Stimulated activated CD8-positive, alpha-beta memory T cell treated with anti-CD3 and anti-CD28 coated beads, Interleukin-4, amount 100 ng/mL, for 1 hour (primary cell): ENCODE measurements around the gene ACBD4.

ENCODE experiments used
- DNase-seq, 2 donors: peaks; one replicate each; pipeline ENCODE4 v3.0.0-alpha.2; 2020; ENCODE audit warnings: low read depth in 2 of 2, low spot score in 1 of 2

ACBD4 gene

DNA sequence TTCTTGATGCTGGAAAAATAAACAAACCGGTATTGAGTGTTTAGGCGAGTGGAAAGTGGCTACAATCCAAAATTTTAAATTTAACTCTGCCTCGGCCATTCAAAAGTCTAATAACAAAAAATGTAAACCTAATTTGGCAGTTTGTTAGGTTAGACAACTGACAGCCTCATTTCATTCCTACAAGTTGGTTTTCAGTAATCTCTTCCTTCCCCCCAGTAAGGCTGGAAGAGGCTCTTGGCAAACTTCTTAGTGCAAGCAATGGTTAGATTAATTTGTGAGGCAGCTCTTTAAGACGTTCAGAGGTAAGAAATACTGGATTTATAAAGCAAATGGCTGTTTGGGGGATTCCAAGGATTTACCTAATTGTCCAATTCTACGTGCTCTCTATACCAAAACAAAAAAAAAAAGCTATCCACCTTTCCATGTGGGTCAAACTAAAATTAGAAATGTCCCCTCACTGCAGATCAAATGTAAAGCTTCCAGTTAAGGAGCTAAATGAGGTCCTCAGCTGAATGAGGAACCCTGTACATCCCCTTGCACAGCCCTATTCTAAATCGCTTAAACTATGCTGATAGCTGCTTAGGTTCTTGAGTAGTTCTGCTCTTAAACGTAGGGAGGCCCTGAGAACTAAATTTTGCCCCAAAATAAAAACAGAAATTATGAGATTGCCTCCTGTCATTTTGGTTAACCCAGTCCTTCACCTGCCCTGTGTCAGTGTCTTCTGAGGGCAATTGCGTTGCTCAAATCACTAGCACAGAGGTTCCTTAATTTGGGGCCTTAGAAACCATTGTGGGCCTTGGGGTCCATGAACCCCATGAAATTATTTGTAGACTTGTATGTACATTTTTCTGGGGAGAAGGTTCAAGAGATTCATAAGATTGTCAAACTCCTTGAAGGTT lies 15.7 kb downstream of the ACBD4 start:
- no peak for DNase-seq

DNA sequence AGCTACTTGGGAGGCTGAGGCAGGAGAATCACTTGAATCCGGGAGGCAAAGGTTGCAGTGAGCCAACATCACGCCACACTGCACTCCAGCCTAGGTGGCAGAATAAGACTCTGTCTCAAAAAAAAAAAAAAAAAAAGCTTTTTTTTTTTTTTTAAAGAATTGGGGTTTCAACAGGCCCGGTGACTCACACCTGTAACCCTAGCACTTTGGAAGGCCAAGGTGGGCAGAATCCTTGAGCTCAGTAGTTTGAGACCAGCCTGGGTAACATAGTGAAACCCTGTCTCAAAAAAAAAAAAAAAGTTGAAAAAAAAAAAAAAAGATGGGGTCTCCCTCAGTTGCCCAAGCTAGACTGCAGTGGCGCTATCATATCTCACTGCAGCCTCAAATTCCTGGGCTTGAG lies 19.5 kb downstream of the ACBD4 start:
- no peak for DNase-seq

DNA sequence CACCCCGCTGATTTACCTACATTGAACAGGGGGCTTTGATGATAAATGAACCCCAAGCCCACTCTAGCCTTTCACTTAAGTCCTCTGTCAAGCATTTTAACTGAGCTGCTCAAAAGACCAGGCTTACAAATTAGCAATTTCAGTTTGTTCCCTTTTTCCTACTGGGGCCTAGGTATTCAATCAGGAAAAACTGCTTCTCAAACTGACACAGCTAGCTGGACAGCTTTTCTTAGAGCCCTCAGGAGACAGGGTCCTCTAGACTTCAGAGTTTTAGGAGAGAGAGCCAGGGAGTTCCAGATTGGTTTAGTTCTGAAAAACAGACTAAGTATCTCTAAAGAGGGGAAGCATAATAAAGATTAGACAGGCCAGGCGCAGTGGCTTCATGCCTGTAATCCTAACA lies 20.0 kb downstream of the ACBD4 start:
- no peak for DNase-seq

DNA sequence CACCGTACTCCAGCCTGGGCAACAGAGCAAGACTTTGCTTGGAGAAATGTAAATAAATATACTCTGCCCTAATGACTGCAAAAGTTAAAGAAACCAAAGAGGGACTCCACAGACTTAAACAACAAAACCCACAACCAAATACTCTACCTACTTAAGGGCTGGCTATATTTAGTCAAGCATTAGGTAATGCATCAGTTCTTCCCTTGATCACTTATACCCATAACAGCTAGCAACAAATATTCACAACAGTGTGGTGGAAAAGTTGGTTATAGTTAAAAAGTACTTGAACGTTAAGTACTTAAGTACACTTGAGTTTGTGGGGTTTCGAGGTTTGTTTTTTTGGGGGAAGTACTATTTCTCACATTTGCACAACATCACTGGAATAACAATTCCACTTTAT lies 20.8 kb downstream of the ACBD4 start:
- no peak for DNase-seq

DNA sequence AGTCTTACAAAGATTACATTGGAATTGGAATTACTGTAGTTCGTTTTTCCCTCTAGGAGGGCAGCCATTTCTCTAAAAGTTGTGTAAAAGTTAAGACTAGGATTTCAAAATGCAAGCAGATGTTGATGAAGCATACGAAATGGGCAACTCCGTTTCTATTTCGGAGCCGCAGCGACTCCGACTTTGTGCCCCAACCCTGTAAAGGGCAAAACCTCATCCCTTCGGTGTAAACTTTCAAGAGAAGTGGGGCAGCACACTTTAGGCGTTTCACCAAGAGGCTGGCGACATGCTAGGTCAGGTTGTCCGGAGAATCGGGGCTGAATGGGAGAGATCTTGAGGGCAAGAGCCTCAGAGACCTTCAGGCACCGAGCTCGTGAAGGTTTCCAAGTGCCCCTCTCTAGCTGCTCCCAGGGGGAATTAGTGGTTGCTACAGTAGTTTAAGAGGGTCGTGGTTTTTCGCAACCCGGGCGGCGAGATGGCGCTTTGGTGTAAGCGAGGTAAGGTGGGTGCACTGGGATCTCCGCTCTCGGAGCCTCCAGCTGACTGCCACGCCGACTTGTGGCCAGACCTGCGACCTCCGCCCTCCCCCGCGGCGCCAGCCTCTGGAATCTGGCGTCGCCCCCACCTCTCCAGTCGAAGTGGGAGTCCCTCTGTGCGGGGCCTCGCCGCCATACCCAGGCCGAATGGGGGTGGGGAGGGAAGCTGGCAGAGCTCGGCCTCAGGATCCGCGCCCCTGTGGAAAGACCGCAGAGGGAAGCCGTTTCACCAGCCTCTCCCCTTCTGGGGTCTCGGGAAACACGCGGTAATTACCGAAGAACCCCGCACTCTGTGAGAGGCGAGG lies 25.2 kb downstream of the ACBD4 start:
- peak in 1 of 2 donors; percentile 37 for DNase-seq

DNA sequence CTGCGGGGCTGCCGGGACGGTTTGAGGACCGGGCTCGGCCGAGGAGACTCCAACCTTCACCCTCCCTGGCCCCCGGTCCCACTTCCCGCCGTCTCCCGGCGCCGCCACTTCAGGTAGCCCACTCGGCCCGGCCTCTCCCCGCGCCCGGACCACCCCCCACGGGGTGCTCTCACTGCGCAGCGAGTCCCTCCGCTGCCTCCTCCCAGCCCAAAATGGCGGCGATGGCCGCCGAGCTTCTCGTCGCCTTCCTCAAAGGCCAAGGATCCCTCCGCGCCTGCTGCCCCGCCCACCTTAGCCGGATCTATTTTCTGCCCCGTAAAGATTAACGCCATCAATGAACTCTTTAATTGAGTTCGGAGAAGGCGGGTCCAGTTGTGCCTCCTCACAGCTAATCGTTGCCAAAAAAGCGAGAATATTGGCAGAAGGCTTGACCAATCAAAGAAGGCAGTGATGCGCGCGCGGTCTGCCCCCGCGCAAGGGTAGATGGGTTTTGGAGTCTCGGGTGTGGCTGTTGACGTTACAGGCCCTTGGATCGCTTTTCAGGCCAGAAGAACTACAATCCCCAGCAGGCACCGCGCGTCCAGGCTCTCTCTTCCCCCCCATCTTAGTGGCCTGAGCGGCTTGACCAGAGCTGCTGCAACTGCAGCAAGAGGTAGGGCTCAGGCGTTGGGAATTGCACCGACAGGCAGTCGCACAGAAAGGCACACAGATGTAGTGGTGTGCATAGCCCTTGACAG lies 26.0 kb downstream of the ACBD4 start, which contains the start of gene HEXIM2:
Gene HEXIM2 (plus strand): TSS at position 588 of the 737 bp plus-strand sequence. CDS start 919 bp downstream, outside the sequence.
- peak; percentile 91 to 95 for DNase-seq

DNA sequence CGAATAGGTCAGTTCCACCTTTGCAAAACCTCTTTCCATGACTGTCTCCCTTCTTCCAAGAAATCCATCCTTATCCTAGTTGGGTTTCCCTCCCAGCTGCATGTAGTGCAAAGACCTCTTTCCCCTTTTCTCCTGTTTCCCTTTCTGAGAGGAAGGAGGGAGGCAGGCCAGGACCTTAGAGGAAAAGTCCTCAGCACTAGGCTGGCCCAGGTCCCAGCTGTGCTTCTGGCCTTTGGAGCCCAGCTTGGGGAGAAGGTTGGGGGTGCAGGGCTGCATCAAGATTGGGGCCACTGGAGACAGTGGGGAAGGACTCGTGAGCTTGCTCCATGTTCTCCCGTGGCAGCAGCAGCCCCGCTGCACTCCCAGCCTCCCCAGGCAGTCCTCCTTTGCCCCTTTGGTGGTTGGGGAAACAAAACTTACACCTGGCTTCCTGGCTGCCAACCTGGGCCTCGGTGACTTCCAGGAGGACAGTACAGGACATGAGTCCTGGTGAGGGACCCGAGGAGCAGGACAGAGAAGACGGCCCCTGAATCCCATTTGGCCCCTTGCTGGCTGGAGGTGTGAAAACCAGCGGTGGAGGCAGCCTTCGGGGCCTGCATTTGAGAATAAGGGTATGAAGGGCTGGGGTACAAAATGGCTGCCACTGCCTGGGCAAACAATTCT lies 26.7 kb downstream of the ACBD4 start:
- DNase-seq: no peak

DNA sequence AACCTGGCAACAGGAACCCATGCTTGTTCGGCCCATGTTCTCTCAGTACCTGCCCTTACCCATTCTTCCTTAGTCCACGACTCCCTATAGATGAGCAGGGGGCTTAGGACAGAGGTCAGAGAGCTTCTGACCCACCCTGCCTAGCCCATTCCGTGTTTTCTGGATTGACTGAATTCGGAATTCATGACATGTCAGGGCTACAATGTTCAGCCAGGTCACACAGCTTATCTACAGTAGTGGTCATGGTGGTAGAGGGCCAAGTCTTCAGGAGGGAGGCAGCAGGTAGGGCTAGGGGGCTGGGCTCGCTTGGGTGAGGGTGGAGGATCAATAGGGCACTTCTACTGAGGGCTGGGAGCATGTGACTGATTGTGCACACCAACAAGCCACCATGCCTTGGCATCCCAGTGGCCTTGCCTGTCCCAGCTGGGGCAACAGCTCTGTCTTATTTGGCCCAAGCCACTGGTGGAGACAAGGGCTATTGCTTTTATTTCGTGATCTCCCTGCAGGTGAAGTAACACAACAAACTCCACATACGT lies 29.3 kb downstream of the ACBD4 start:
- no peak for DNase-seq

DNA sequence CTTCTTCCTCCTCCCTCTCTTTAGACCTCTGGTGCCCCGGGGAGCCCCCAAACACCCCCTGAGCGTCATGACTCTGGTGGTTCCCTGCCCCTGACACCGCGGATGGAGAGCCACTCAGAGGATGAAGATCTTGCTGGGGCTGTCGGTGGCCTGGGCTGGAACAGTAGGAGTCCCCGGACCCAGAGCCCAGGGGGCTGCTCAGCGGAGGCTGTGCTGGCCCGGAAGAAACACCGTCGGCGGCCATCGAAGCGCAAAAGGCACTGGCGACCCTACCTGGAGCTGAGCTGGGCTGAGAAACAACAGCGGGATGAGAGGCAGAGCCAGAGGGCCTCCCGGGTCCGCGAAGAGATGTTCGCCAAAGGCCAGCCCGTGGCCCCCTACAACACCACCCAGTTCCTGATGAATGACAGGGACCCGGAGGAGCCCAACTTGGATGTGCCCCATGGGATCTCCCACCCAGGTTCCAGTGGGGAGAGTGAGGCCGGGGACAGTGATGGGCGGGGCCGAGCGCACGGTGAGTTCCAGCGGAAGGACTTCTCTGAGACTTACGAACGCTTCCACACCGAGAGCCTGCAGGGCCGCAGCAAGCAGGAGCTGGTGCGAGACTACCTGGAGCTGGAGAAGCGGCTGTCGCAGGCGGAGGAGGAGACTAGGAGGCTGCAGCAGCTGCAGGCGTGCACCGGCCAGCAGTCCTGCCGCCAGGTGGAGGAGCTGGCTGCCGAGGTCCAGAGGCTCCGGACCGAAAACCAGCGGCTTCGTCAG lies 33.7 kb downstream of the ACBD4 start:
- DNase-seq: no peak

DNA sequence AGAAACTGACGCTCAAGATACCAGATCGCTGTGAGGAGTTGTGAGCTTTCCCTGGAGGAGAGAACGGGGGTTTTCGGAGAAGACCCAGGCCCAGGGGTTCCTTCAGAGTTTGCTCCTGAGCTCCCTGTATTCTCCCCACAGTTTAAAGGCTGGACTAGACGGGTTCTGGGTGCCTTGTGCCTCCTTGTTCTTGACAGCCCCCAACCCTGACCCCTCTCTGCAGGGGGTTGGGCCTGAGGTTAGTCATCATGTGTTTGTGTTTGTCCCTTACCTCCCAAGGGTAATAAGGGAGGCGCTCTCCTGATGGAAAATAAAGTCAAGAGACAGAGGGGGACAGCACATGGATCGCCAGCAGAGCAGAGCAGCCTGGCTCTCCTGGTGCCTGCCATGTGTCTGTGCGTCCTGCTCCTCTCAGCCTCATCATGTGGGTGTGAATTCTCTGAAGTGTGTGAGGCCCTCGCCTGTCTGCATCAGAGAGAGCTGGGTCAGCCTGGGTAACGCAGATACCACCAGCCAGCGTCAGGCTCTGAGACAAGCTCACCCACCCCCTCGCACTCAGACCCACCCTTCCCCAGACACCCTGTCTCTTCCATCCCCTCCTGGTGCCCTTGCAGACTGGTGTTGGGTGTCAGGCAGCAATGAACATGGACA lies 34.9 kb downstream of the ACBD4 start:
- DNase-seq: no peak

DNA sequence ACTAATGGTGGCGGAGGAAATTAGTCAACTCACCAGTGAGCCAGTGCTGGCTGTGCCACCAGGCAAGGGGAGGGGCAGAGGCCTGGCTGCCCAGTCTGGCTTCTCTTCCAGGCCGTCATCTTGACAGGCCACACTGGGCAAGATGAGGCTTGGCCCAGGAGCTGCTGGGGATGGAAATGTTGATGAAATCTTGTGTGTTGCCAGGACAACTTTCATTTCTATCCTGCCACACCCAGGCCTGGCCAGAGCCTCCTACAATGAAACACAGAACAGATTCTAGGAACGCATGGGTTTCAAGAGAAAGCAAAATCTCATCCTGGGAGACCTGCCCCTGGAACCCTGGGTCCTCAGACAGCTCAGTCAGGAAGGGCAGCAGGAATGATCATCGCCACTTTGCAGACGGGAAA lies 35.4 kb downstream of the ACBD4 start:
- DNase-seq: no peak

DNA sequence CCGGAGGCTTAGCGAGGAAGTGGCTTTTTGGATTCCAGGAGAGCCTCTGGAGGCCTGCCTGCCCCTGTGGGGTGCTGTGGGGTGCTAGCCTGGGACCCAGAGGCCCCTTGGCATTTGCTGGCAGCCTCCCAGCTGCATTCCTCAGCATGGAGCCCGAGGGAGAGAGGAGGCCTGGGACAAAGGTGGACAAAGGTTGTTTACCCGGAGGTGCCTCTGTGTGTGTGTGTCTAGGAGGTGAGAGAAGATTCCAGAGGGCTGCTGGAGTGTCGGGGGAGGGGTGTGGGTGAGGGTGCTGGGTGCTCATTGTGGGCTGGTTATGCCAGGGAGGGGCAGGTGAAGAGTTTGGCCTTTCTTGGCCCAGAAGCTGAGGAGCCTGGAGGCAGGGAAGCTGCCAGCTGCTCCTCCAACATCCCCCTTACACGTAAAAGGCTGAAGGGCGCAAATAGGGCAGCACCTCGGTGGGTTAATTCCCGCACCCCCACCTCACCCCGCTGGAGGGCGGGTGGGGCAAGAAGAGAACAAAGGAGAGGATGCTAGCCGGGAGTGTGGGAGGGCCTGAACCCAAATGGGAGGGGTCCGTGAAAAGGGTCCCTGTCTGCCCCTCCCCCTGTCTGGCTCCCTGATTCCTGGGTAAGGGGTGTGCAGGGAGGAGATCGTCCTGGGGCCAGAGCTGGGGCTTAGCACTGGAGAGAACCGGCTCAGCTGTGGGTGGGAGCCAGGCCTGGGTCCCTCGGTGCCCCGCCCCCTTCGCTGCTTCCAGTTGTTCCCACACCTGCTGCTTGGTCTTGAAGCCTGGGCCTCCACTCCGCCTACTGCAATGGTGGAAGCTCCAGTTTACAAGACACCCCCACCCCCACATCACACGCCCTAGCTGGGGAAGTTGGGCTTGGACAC lies 36.1 kb downstream of the ACBD4 start:
- DNase-seq: no peak

DNA sequence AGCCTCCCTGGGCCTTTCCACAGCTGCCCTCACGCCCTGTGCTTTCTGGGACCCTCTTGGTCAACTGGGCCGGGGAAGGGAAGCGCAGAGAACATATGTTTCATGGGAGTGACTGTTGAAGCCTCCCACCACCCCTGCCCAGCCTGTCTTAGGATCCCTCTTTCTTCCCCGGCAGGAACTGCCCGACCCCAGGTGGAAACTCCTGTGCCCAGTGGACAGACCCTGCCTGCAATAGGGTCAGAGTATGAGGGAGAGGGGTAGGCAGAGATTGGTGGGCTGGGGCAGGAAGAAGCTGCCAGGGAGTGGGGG lies 36.7 kb downstream of the ACBD4 start:
- DNase-seq: no peak

DNA sequence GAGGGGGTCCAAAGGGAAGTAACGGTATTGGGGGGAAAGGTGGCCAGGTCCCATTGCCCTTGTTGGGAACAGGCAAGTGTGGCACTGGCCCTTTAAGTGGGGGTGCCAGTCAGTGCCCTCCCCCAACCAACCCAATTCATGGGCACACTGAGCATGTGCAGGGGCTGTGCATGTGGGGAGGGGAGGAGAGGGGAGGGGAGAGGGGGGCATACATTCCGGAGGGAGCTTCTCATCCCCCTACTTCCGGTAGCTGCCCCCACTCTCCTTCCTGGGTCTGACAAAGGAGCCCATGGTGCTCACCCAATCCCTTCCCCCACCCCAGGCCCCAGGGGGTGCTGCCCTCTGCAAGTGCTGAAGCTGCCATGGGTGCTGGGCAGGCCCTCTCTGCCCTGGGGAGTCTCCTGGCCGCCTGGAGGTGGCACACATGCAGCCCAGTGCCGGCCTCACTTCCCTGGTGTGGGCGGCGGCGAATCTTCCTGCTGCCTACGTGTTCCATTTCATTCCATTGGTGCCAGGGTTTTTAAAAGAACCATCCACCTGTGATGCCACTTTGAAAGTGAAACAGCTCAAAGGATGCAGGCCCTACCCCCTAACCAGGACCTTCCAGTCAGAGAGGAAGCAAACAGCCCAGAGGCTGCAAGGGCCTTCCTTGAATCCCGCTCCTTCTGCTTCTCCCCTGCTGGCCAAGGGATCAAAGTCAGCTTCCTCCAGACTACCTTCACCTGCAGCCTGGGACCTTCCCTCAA lies 37.2 kb downstream of the ACBD4 start:
- no peak for DNase-seq

DNA sequence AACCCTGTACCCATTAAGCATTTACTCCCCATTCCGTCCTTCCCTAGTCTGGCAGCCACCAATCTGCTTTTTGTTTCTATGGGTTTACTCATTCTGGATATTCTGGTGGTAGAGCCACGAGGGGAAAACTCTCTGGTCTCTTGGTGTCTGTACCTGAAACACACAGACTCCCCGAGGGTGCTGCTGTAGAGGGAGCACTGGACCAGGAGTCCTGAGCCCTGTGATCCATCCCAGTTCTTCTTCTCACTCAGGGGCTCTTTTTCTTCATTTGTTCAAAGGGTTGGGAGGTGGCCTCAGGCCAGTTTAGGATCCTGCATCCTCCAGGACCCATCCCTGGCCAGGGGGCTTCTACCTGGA lies 40.2 kb downstream of the ACBD4 start:
- DNase-seq: no peak

DNA sequence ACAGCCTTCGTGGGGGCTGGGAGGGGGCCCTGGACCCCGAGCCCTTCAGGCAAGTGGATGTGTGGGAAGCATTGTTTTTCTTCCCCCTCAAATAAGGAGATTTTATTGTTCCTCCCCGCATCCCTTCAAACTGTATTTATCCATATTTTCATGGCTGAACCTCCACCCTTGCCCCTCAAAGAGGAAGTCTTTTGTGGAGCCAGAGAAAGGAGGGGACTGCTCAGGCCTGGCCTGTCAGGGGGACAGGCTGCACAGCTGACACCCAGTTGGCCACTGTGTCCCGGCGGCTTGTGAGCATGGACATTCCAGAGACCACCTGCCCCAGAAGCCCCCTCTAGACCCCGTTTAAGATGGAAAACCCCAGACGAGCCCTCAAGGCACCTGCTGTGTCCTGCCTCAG lies 42.1 kb downstream of the ACBD4 start:
- no peak for DNase-seq

DNA sequence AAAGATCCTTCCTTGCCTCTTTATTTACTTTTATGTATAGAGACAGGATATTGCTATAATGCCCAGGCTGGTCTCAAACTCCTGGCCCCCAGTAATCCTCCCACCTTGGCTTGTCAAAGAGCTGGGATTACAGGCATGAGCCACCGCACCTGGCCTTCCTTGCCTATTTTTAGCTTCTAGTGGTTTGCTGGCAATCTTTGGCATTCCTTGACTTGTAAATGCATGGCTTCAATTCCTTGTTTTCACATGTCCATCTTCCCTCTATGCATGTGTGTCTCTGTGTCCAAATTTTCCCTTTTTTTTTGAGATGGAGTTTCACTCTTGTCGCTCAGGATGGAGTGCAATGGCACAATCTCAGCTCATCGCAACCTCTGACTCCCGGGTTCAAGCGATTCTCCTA lies 48.7 kb downstream of the ACBD4 start:
- DNase-seq: no peak

DNA sequence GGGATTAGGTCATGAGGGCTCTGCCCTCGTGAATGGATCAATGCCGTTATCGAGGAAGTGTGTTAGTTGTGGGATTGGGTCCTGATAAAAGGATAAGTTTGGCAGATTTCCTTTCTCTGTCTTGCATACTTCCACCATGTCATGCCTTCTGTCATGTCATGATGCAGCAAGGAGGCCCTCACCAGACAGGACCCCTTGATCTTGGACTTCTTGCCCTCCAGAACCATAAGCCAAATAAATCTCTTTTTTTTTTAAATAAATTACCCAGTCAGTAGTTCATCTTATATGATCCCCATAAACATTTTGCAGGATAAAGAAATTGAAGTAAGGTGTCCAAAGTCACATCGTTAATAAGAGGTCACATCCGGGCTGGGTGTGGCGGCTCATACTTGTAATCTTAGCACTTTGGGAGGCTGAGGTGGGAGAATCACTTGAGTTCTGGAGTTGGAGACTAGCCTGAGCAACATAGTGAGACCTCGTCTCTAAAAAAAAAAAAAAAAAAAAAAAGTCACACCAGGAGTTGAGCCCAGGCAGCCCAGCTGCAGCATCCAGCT lies 51.4 kb downstream of the ACBD4 start:
- no peak for DNase-seq
